Chondrocyte (in vitro differentiated cells): ENCODE results near the gene CDK14. TPM values are rescaled to one million over a fixed set of nuclear protein-coding genes. Genes with fewer than 3 reads are reported as not detected.
A peak's percentile ranks its signal among the peaks of the same experiment; 100 is the strongest.

Experiments used
- DNase-seq: peaks from one replicate; pipeline ENCODE4 v3.0.0; 2021; ENCODE audit warnings: mixed read lengths, low spot score
- H3K27ac Mint-ChIP-seq: one replicate; pipeline ENCODE4 v1.8.0; 2021; ENCODE audit warnings: mild to moderate bottlenecking, moderate library complexity, mixed read lengths; ENCODE audit not compliant: unreplicated experiment
- H3K27me3 Mint-ChIP-seq: 2 replicates; pipeline ENCODE4 v1.8.0; 2021; ENCODE audit warnings: low read depth, mixed read lengths
- H3K36me3 Mint-ChIP-seq: 2 replicates; pipeline ENCODE4 v1.8.0; 2021; ENCODE audit warnings: low read depth, mixed read lengths
- H3K4me1 Mint-ChIP-seq: 2 replicates; pipeline ENCODE4 v1.8.0; 2021; ENCODE audit warnings: low read depth, mild to moderate bottlenecking, mixed read lengths
- H3K4me3 Mint-ChIP-seq: one replicate; pipeline ENCODE4 v1.8.0; 2021; ENCODE audit warnings: mild to moderate bottlenecking, moderate library complexity, mixed read lengths; ENCODE audit not compliant: unreplicated experiment
- H3K9me3 Mint-ChIP-seq: 2 replicates; pipeline ENCODE4 v1.8.0; 2021; ENCODE audit warnings: low read depth, mixed read lengths
- CTCF ChIP-seq: fragments of 200-600 bp; sonication (generic); IDR thresholded peaks from 2 replicates; pipeline ENCODE4 v1.5.0; 2021; ENCODE audit warnings: antibody characterized with exemption, mild to moderate bottlenecking, moderate library complexity
- total RNA-seq: library from RNA; stranded (reverse); gene quantifications from 3 replicates; pipeline ENCODE4 v1.2.1, GENCODE V29; 2021

Gene CDK14
- total RNA-seq, 1 donor from 2014 or later: 61.4 TPM

GRCh38 chr7:91127959-91128358 lies 531.8 kb downstream of the CDK14 start:
- Mint-ChIP-seq H3K4me1 (peaks cover 39% of the 10 kb centered on the region), H3K4me3 (peak overlapping the region; percentile 14), H3K36me3 (peaks cover 14% of the 10 kb centered on the region), H3K27me3 (no peaks in the 10 kb centered on the region), H3K27ac (peak overlapping the region; percentile 64), H3K9me3 (no peaks in the 10 kb centered on the region)
- no peak for TF ChIP-seq CTCF
- DNase-seq: no peak

GRCh38 chr7:91128683-91129348 lies 532.7 kb downstream of the CDK14 start:
- no peak for DNase-seq
- Mint-ChIP-seq H3K27me3 (no peaks in the 10 kb centered on the region), H3K4me1 (peaks cover 39% of the 10 kb centered on the region), H3K36me3 (peaks cover 11% of the 10 kb centered on the region), H3K9me3 (no peaks in the 10 kb centered on the region), H3K4me3 (peak overlapping the region; percentile 21), H3K27ac (peak overlapping the region; percentile 75)
- TF ChIP-seq CTCF: no peak

- no peak for TF ChIP-seq CTCF
- no peak overlapping the region for H3K4me3 Mint-ChIP-seq
- peaks cover 10% of the 10 kb centered on the region for H3K36me3 Mint-ChIP-seq
- H3K9me3 Mint-ChIP-seq: no peaks in the 10 kb centered on the region
- no peak for DNase-seq
- H3K4me1 Mint-ChIP-seq: peaks cover 41% of the 10 kb centered on the region
- H3K27ac Mint-ChIP-seq: no peak overlapping the region
- H3K27me3 Mint-ChIP-seq: no peaks in the 10 kb centered on the region
Observed at GRCh38 chr7:91135300-91135699, 539.2 kb downstream of the CDK14 start.

GRCh38 chr7:91135703-91136430 lies 539.7 kb downstream of the CDK14 start:
- H3K27ac Mint-ChIP-seq: no peak overlapping the region
- H3K27me3 Mint-ChIP-seq: no peaks in the 10 kb centered on the region
- H3K4me1 Mint-ChIP-seq: peaks cover 47% of the 10 kb centered on the region
- TF ChIP-seq CTCF: no peak
- no peak for DNase-seq
- H3K4me3 Mint-ChIP-seq: no peak overlapping the region
- no peaks in the 10 kb centered on the region for H3K9me3 Mint-ChIP-seq
- peaks cover 10% of the 10 kb centered on the region for H3K36me3 Mint-ChIP-seq

- Mint-ChIP-seq H3K27ac (no peak overlapping the region), H3K36me3 (peaks cover 2% of the 10 kb centered on the region), H3K4me3 (no peak overlapping the region), H3K4me1 (peaks cover 51% of the 10 kb centered on the region), H3K27me3 (no peaks in the 10 kb centered on the region), H3K9me3 (no peaks in the 10 kb centered on the region)
- DNase-seq: no peak
- TF ChIP-seq CTCF: no peak
Observed at GRCh38 chr7:91137153-91137787, 541.1 kb downstream of the CDK14 start.
